Tibial nerve (tissue), 4 donors: ENCODE measurements around the gene PIAS3. TPM values are rescaled to one million over a fixed set of nuclear protein-coding genes. Genes with fewer than 3 reads are reported as not detected.

Experiments
- DNase-seq, 2 donors: peaks; one replicate each; pipeline ENCODE4 v3.0.0-alpha.2; 2019; ENCODE audit warnings: low spot score in 2 of 2
- H3K27ac ChIP-seq, 4 donors: fragments of 200-600 bp; sonication (generic) in 3 of 4; one replicate each; pipeline ENCODE4 v1.5.1; 2017 to 2019; ENCODE audit warnings: mild to moderate bottlenecking in 1 of 4
- H3K27me3 ChIP-seq, 2 donors: fragments of 200-600 bp; sonication (generic) in 1 of 2; one replicate each; pipeline versions ENCODE4 v1.5.1 to v1.6.0; 2017 to 2019
- H3K36me3 ChIP-seq, 3 donors: fragments of 200-600 bp; sonication (generic); one replicate each; pipeline ENCODE4 v1.5.1; 2018 to 2019
- H3K4me1 ChIP-seq, 4 donors: fragments of 200-600 bp; sonication (generic) in 3 of 4; one replicate each; pipeline ENCODE4 v1.5.1; 2017 to 2019
- H3K4me3 ChIP-seq, 4 donors: fragments of 200-600 bp; sonication (generic) in 3 of 4; one replicate each; pipeline ENCODE4 v1.5.1; 2017 to 2019; ENCODE audit warnings: mild to moderate bottlenecking in 1 of 4, moderate library complexity in 1 of 4
- H3K9me3 ChIP-seq, 4 donors: fragments of 200-600 bp; sonication (generic) in 3 of 4; one replicate each; pipeline ENCODE4 v1.5.1; 2017 to 2019
- EP300 ChIP-seq, 2 donors: sonication (generic); formaldehyde crosslinking; IDR thresholded peaks; one replicate each; pipeline ENCODE4 v1.6.1; 2017; ENCODE audit warnings: antibody characterized with exemption in 2 of 2, mild to moderate bottlenecking in 1 of 2
- POLR2A ChIP-seq, 2 donors: fragments of 450-650 bp; IDR thresholded peaks; one replicate each; pipeline ENCODE4 v1.6.1; 2017; ENCODE audit warnings: antibody characterized with exemption in 2 of 2, mild to moderate bottlenecking in 2 of 2, moderate library complexity in 2 of 2
- WGBS, 2 donors: methylation state at CpG; one replicate each; pipeline ENCODE4 v1.1.5; 2018; 5-methylcytosine and 5-hydroxymethylcytosine counted together
- total RNA-seq, 4 donors: library from RNA; depleted of rRNA; stranded (reverse); fragments of >200 nt; gene quantifications; one replicate each; pipeline ENCODE4 v1.1.0, GENCODE V29; 2016
- TF ChIP-seq, protein P1 (sequence below), 5 experiments: fragments of 200-600 bp in 3 of 5; fragments of 450-650 bp in 2 of 5; sonication (generic) in 3 of 5; IDR thresholded peaks; one replicate each; pipeline ENCODE4 v1.5.1; 2016 to 2019; ENCODE audit warnings: antibody characterized with exemption in 5 of 5, mild to moderate bottlenecking in 3 of 5, moderate library complexity in 2 of 5

The PIAS3 gene
- total RNA-seq, 4 donors from 2014 or later = 25.5 to 29.1 (median 26.3) TPM

DNA sequence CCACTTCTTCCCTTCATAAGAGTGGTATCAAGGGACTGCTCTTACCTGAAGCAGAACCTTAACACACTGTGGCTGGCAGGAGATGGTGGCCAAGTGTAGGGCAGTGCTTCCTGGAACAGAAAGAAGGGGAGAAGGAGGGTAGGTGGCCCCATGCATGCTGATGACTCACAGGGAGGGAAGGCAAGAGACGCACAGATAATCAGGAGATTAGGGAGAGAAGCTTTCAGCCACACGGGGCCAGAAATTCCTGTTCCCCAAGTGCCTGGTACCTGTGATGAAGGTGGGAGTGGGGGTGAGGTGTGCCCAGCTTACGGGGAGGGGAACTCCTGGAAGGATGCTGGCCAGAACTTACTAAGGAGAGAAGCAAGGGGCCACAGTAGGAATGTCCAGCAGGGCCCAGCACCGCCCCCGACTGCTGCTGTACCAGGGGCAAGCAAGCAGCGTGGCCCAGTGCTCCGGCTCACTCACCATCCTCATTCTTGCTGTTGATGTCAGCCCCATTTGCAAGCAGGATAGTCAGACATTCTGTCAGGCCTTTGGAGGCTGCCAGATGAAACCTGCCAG lies 19.1 kb upstream of the PIAS3 start:
- TF ChIP-seq POLR2A (IDR thresholded peaks at IDR 0.05) (no peak), EP300 (IDR thresholded peaks at IDR 0.05) (no peak)
- TF ChIP-seq, protein P1, sequence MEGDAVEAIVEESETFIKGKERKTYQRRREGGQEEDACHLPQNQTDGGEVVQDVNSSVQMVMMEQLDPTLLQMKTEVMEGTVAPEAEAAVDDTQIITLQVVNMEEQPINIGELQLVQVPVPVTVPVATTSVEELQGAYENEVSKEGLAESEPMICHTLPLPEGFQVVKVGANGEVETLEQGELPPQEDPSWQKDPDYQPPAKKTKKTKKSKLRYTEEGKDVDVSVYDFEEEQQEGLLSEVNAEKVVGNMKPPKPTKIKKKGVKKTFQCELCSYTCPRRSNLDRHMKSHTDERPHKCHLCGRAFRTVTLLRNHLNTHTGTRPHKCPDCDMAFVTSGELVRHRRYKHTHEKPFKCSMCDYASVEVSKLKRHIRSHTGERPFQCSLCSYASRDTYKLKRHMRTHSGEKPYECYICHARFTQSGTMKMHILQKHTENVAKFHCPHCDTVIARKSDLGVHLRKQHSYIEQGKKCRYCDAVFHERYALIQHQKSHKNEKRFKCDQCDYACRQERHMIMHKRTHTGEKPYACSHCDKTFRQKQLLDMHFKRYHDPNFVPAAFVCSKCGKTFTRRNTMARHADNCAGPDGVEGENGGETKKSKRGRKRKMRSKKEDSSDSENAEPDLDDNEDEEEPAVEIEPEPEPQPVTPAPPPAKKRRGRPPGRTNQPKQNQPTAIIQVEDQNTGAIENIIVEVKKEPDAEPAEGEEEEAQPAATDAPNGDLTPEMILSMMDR (IDR thresholded peaks at IDR 0.05) = no peak
- H3K4me3 ChIP-seq = no peak overlapping the region
- no peaks in the 10 kb centered on the region for H3K36me3 ChIP-seq
- peaks cover 0 to under 1% (median 0%) of the 10 kb centered on the region in 4 donors for H3K4me1 ChIP-seq
- no peaks in the 10 kb centered on the region for H3K27me3 ChIP-seq
- DNase-seq = no peak
- WGBS, 2 donors = 84 to 92% methylated on average over 7 of the region's 7 CpGs
- no peaks in the 10 kb centered on the region for H3K9me3 ChIP-seq
- H3K27ac ChIP-seq = no peak overlapping the region

DNA sequence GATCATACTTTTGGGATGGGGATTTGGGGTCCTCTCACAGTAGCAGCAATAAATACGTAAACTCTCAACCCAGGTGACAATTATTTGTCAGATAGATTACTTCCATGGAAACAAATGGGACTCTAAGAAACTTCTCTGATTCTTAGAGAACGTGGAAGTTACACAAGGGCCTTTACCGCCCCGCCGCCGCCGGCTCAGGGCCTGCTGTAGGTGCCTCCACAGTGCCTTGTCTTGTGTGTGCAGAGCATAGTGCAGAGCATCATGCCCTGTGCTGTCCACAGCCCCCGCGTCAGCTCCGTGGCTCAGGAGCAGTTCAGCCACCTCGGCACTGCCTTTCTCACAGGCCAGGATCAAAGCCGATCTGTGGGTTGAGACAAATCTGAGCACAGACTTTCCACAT lies 15.8 kb upstream of the PIAS3 start:
- 89 to 94% methylated on average over 11 to 12 of the region's 12 CpGs for WGBS, 2 donors
- Histone ChIP-seq H3K27ac (no peak overlapping the region), H3K27me3 (no peaks in the 10 kb centered on the region), H3K4me1 (peaks cover 0 to 24% (median 0%) of the 10 kb centered on the region in 4 donors), H3K4me3 (no peak overlapping the region), H3K36me3 (no peaks in the 10 kb centered on the region), H3K9me3 (no peaks in the 10 kb centered on the region)
- TF ChIP-seq POLR2A (IDR thresholded peaks at IDR 0.05) (no peak), EP300 (IDR thresholded peaks at IDR 0.05) (no peak)
- TF ChIP-seq, protein P1 (IDR thresholded peaks at IDR 0.05) = no peak
- DNase-seq = no peak

- peak; percentile 35 to 40 for DNase-seq
- Histone ChIP-seq H3K4me1 (peaks cover 0 to 34% (median 0%) of the 10 kb centered on the region in 4 donors), H3K4me3 (peak overlapping the region; percentile 35 to 56 (median 45)), H3K36me3 (peaks cover 0 to under 1% (median 0%) of the 10 kb centered on the region in 3 donors), H3K27ac (peak overlapping the region; percentile 15 to 89 (median 80)), H3K27me3 (no peaks in the 10 kb centered on the region), H3K9me3 (no peaks in the 10 kb centered on the region)
- 18 to 23% methylated on average over 39 to 47 of the region's 47 CpGs for WGBS, 2 donors
- TF ChIP-seq POLR2A (IDR thresholded peaks at IDR 0.05) = no peak
- TF ChIP-seq EP300 (IDR thresholded peaks at IDR 0.05) = peak in 1 of 2 donors; percentile 3
Measured at GRCh38 chr1:145871994-145872924, 13.4 kb upstream of the PIAS3 start.

GRCh38 chr1:145868232-145868631 lies 9.4 kb upstream of the PIAS3 start:
- no peak for DNase-seq
- peaks cover 0 to 34% (median 0%) of the 10 kb centered on the region in 4 donors for H3K4me1 ChIP-seq
- WGBS, 2 donors = 43% methylated on average over 4 of the region's 4 CpGs
- no peaks in the 10 kb centered on the region for H3K27me3 ChIP-seq
- H3K4me3 ChIP-seq = no peak overlapping the region
- H3K27ac ChIP-seq = no peak overlapping the region
- TF ChIP-seq, protein P1 (IDR thresholded peaks at IDR 0.05) = no peak
- TF ChIP-seq POLR2A (IDR thresholded peaks at IDR 0.05) (no peak), EP300 (IDR thresholded peaks at IDR 0.05) (no peak)
- no peaks in the 10 kb centered on the region for H3K9me3 ChIP-seq
- H3K36me3 ChIP-seq = peaks cover 0 to 13% (median 0%) of the 10 kb centered on the region in 3 donors

- peaks cover 0 to 16% (median 4%) of the 10 kb centered on the region in 4 donors for H3K4me1 ChIP-seq
- H3K9me3 ChIP-seq = no peaks in the 10 kb centered on the region
- TF ChIP-seq POLR2A (IDR thresholded peaks at IDR 0.05) (no peak), EP300 (IDR thresholded peaks at IDR 0.05) (no peak)
- TF ChIP-seq, protein P1 (IDR thresholded peaks at IDR 0.05) = no peak
- H3K36me3 ChIP-seq = peaks cover 0 to 13% (median 0%) of the 10 kb centered on the region in 3 donors
- no peaks in the 10 kb centered on the region for H3K27me3 ChIP-seq
- DNase-seq = no peak
- WGBS, 2 donors = 63 to 73% methylated on average over 5 of the region's 5 CpGs
- H3K27ac ChIP-seq = no peak overlapping the region
- H3K4me3 ChIP-seq = no peak overlapping the region
Measured at GRCh38 chr1:145863282-145864018, 4.6 kb upstream of the PIAS3 start.
